Astrocyte (in vitro differentiated cells and primary cell): Measurements from ENCODE around the gene PROX2. TPM values are rescaled to one million over a fixed set of nuclear protein-coding genes. Genes with fewer than 3 reads are reported as not detected.

Experiments used
- DNase-seq: peaks from one replicate; pipeline ENCODE4 v3.0.0-alpha.2; 2010; ENCODE audit warnings: low read depth
- FAIRE-seq: peaks from 2 replicates; lab custom pipeline; 2011; peaks lifted over from hg19 to GRCh38; lab: Jason Lieb, UNC
- H2AFZ ChIP-seq: 2 replicates; pipeline ENCODE4 v1.6.0; 2012; ENCODE audit warnings: low read depth, low read length, inconsistent platforms
- H3K27ac ChIP-seq: 2 replicates; pipeline ENCODE4 v1.5.1; 2011; ENCODE audit warnings: low read depth, low read length, inconsistent platforms
- H3K27me3 ChIP-seq: 2 replicates; pipeline ENCODE4 v1.6.0; 2011; ENCODE audit warnings: low read length, inconsistent platforms; ENCODE audit not compliant: insufficient read depth
- H3K36me3 ChIP-seq: 2 replicates; pipeline ENCODE4 v1.5.1; 2011; ENCODE audit warnings: low read length, inconsistent platforms; ENCODE audit not compliant: insufficient read depth
- H3K4me1 ChIP-seq: 2 replicates; pipeline ENCODE4 v1.5.1; 2011; ENCODE audit warnings: low read length, inconsistent platforms; ENCODE audit not compliant: insufficient read depth
- H3K4me2 ChIP-seq: 2 replicates; pipeline ENCODE4 v1.6.0; 2012; ENCODE audit warnings: low read length, inconsistent platforms
- H3K4me3 ChIP-seq: 2 replicates; pipeline ENCODE4 v1.5.1; 2011; ENCODE audit warnings: low read depth, mild to moderate bottlenecking, low read length, inconsistent platforms; ENCODE audit not compliant: insufficient read depth
- H3K79me2 ChIP-seq: 2 replicates; pipeline ENCODE4 v1.6.0; 2012; ENCODE audit warnings: mild to moderate bottlenecking, low read length, inconsistent platforms; ENCODE audit not compliant: insufficient read depth
- H3K9ac ChIP-seq: 2 replicates; pipeline ENCODE4 v1.6.0; 2012; ENCODE audit warnings: mild to moderate bottlenecking, low read length, inconsistent platforms
- H3K9me3 ChIP-seq: 2 replicates; pipeline ENCODE4 v1.5.1; 2012; ENCODE audit warnings: low read depth, mild to moderate bottlenecking, low read length, inconsistent platforms; ENCODE audit not compliant: insufficient read depth
- H4K20me1 ChIP-seq: 2 replicates; pipeline ENCODE4 v1.6.0; 2012; ENCODE audit warnings: low read length, inconsistent platforms; ENCODE audit not compliant: insufficient read depth
- H3K27ac Mint-ChIP-seq: one replicate; pipeline ENCODE4 v1.8.0; 2021; ENCODE audit warnings: mild to moderate bottlenecking, mixed read lengths; ENCODE audit not compliant: unreplicated experiment
- H3K27me3 Mint-ChIP-seq: one replicate; pipeline ENCODE4 v1.8.0; 2021; ENCODE audit warnings: low read depth, mixed read lengths; ENCODE audit not compliant: unreplicated experiment
- H3K36me3 Mint-ChIP-seq: one replicate; pipeline ENCODE4 v1.8.0; 2021; ENCODE audit warnings: low read depth, mixed read lengths; ENCODE audit not compliant: unreplicated experiment
- H3K4me1 Mint-ChIP-seq: one replicate; pipeline ENCODE4 v1.8.0; 2021; ENCODE audit warnings: low read depth, mixed read lengths; ENCODE audit not compliant: unreplicated experiment
- H3K4me3 Mint-ChIP-seq: one replicate; pipeline ENCODE4 v1.8.0; 2021; ENCODE audit warnings: mild to moderate bottlenecking, moderate library complexity, mixed read lengths; ENCODE audit not compliant: unreplicated experiment
- H3K9me3 Mint-ChIP-seq: one replicate; pipeline ENCODE4 v1.8.0; 2021; ENCODE audit warnings: mild to moderate bottlenecking, mixed read lengths; ENCODE audit not compliant: unreplicated experiment
- CTCF ChIP-seq: IDR thresholded peaks from 2 replicates; pipeline ENCODE4 v1.5.1; 2011; ENCODE audit warnings: low read depth, mild to moderate bottlenecking, inconsistent platforms, low read length, moderate library complexity; ENCODE audit not compliant: insufficient read depth
- EZH2 ChIP-seq: IDR thresholded peaks from 2 replicates; pipeline ENCODE4 v1.6.1; 2012; ENCODE audit warnings: mild to moderate bottlenecking, low read length, inconsistent platforms; ENCODE audit not compliant: insufficient read depth
- total RNA-seq: library from RNA; stranded (reverse); gene quantifications from 2 replicates; pipeline ENCODE4 v1.2.1, GENCODE V29; 2021

Gene PROX2
- total RNA-seq, 1 donor from 2014 or later = not detected

GRCh38 chr14:74908861-74909341 is 33.0 kb upstream of the PROX2 start:
- H3K36me3 ChIP-seq = peaks cover 4% of the 10 kb centered on the region
- no peaks in the 10 kb centered on the region for H3K27me3 ChIP-seq

GRCh38 chr14:74907744-74908143 is 31.8 kb upstream of the PROX2 start:
- no peak overlapping the region for H2AFZ ChIP-seq
- H3K36me3 Mint-ChIP-seq = peaks cover 15% of the 10 kb centered on the region
- H4K20me1 ChIP-seq = peaks cover 10% of the 10 kb centered on the region
- DNase-seq (no peak), FAIRE-seq (no peak)
- H3K79me2 ChIP-seq = no peaks in the 10 kb centered on the region
- TF ChIP-seq EZH2 (no peak), CTCF (no peak)
- no peak overlapping the region for H3K27ac Mint-ChIP-seq
- H3K4me1 ChIP-seq = no peaks in the 10 kb centered on the region
- H3K4me1 Mint-ChIP-seq = peaks cover 5% of the 10 kb centered on the region
- H3K36me3 ChIP-seq = peaks cover 12% of the 10 kb centered on the region
- no peaks in the 10 kb centered on the region for H3K27me3 Mint-ChIP-seq
- no peak overlapping the region for H3K4me3 ChIP-seq
- no peak overlapping the region for H3K4me2 ChIP-seq
- no peaks in the 10 kb centered on the region for H3K9me3 ChIP-seq
- no peak overlapping the region for H3K4me3 Mint-ChIP-seq
- H3K27ac ChIP-seq = no peak overlapping the region
- no peak overlapping the region for H3K9ac ChIP-seq
- H3K9me3 Mint-ChIP-seq = no peaks in the 10 kb centered on the region
- no peaks in the 10 kb centered on the region for H3K27me3 ChIP-seq

More at GRCh38 chr14:74908861-74909341, 33.0 kb upstream of the PROX2 start:
- Mint-ChIP-seq H3K4me1 (peaks cover 2% of the 10 kb centered on the region), H3K9me3 (no peaks in the 10 kb centered on the region), H3K36me3 (peaks cover 8% of the 10 kb centered on the region), H3K27ac (no peak overlapping the region), H3K4me3 (no peak overlapping the region), H3K27me3 (no peaks in the 10 kb centered on the region)
- H3K4me1 ChIP-seq = no peaks in the 10 kb centered on the region
- FAIRE-seq (no peak), DNase-seq (no peak)
- no peaks in the 10 kb centered on the region for H3K9me3 ChIP-seq
- no peak overlapping the region for H3K9ac ChIP-seq
- no peak overlapping the region for H3K4me3 ChIP-seq
- no peak overlapping the region for H3K27ac ChIP-seq
- peaks cover 10% of the 10 kb centered on the region for H4K20me1 ChIP-seq
- no peak overlapping the region for H3K4me2 ChIP-seq
- no peaks in the 10 kb centered on the region for H3K79me2 ChIP-seq
- TF ChIP-seq CTCF (no peak), EZH2 (no peak)
- no peak overlapping the region for H2AFZ ChIP-seq

GRCh38 chr14:74906925-74907521 is 31.1 kb upstream of the PROX2 start:
- H3K36me3 ChIP-seq = peaks cover 19% of the 10 kb centered on the region
- no peaks in the 10 kb centered on the region for H3K79me2 ChIP-seq
- Mint-ChIP-seq H3K9me3 (no peaks in the 10 kb centered on the region), H3K4me1 (peaks cover 5% of the 10 kb centered on the region), H3K4me3 (no peak overlapping the region), H3K27ac (no peak overlapping the region), H3K36me3 (peaks cover 15% of the 10 kb centered on the region), H3K27me3 (no peaks in the 10 kb centered on the region)
- no peak for DNase-seq
- no peaks in the 10 kb centered on the region for H3K4me1 ChIP-seq
- no peak overlapping the region for H2AFZ ChIP-seq
- no peaks in the 10 kb centered on the region for H3K9me3 ChIP-seq
- H3K4me2 ChIP-seq = no peak overlapping the region
- H4K20me1 ChIP-seq = peaks cover 10% of the 10 kb centered on the region
- H3K9ac ChIP-seq = no peak overlapping the region
- FAIRE-seq = no peak
- no peak overlapping the region for H3K4me3 ChIP-seq
- no peak overlapping the region for H3K27ac ChIP-seq
- TF ChIP-seq CTCF = peak; percentile 21
- no peak for TF ChIP-seq EZH2
- H3K27me3 ChIP-seq = no peaks in the 10 kb centered on the region
